ENCODE data around the gene FTSJ3.

FTSJ3 gene

GRCh38 chr17:63786971-63787711 lies 40.3 kb downstream of the FTSJ3 start:
- Mint-ChIP-seq H3K4me3 (no peak overlapping the region), H3K27ac (ENCODE audit: low read depth) (no peak overlapping the region), H3K27me3 (no peaks in the 10 kb centered on the region), H3K9me3 (no peaks in the 10 kb centered on the region), H3K36me3 (ENCODE audit: insufficient read depth) (peaks cover 48% of the 10 kb centered on the region), H3K4me1 (peaks cover 16% of the 10 kb centered on the region)
- no peak for DNase-seq (ENCODE audit: low spot score in 2 of 2)
- no peak for ATAC-seq (replicated peaks; ENCODE audit: extremely low read depth, poor library complexity, severe bottlenecking)

- Mint-ChIP-seq H3K9me3 (no peaks in the 10 kb centered on the region), H3K4me1 (peaks cover 24% of the 10 kb centered on the region), H3K27ac (ENCODE audit: low read depth) (no peak overlapping the region), H3K36me3 (ENCODE audit: insufficient read depth) (peaks cover 45% of the 10 kb centered on the region), H3K27me3 (no peaks in the 10 kb centered on the region), H3K4me3 (no peak overlapping the region)
- no peak for DNase-seq (ENCODE audit: low spot score in 2 of 2)
- ATAC-seq (replicated peaks; ENCODE audit: extremely low read depth, poor library complexity, severe bottlenecking) = no peak
Measured at GRCh38 chr17:63786117-63786516, 41.3 kb downstream of the FTSJ3 start.

GRCh38 chr17:63785556-63785955 lies 41.9 kb downstream of the FTSJ3 start:
- no peak overlapping the region for H3K4me3 Mint-ChIP-seq
- peaks cover 29% of the 10 kb centered on the region for H3K4me1 Mint-ChIP-seq
- ATAC-seq (replicated peaks; ENCODE audit: extremely low read depth, poor library complexity, severe bottlenecking) (no peak), DNase-seq (ENCODE audit: low spot score in 2 of 2) (no peak)
- H3K9me3 Mint-ChIP-seq = no peaks in the 10 kb centered on the region
- peaks cover 44% of the 10 kb centered on the region for H3K36me3 Mint-ChIP-seq (ENCODE audit: insufficient read depth)
- H3K27me3 Mint-ChIP-seq = no peaks in the 10 kb centered on the region
- H3K27ac Mint-ChIP-seq (ENCODE audit: low read depth) = no peak overlapping the region

GRCh38 chr17:63783522-63783921 lies 43.9 kb downstream of the FTSJ3 start:
- H3K9me3 Mint-ChIP-seq = no peaks in the 10 kb centered on the region
- ATAC-seq (replicated peaks; ENCODE audit: extremely low read depth, poor library complexity, severe bottlenecking) (no peak), DNase-seq (ENCODE audit: low spot score in 2 of 2) (no peak)
- no peaks in the 10 kb centered on the region for H3K27me3 Mint-ChIP-seq
- H3K4me1 Mint-ChIP-seq = peaks cover 42% of the 10 kb centered on the region
- no peak overlapping the region for H3K4me3 Mint-ChIP-seq
- no peak overlapping the region for H3K27ac Mint-ChIP-seq (ENCODE audit: low read depth)
- H3K36me3 Mint-ChIP-seq (ENCODE audit: insufficient read depth) = peaks cover 41% of the 10 kb centered on the region

- Mint-ChIP-seq H3K36me3 (ENCODE audit: insufficient read depth) (peaks cover 39% of the 10 kb centered on the region), H3K27ac (ENCODE audit: low read depth) (peak overlapping the region; percentile 33)
Measured at GRCh38 chr17:63780928-63781327, 46.5 kb downstream of the FTSJ3 start.

GRCh38 chr17:63780507-63780906 lies 47.0 kb downstream of the FTSJ3 start:
- ATAC-seq (replicated peaks; ENCODE audit: extremely low read depth, poor library complexity, severe bottlenecking) (no peak), DNase-seq (ENCODE audit: low spot score in 2 of 2) (no peak)
- H3K4me3 Mint-ChIP-seq = no peak overlapping the region
- H3K4me1 Mint-ChIP-seq = peaks cover 63% of the 10 kb centered on the region
- H3K27ac Mint-ChIP-seq (ENCODE audit: low read depth) = peak overlapping the region; percentile 72
- H3K27me3 Mint-ChIP-seq = no peaks in the 10 kb centered on the region
- H3K9me3 Mint-ChIP-seq = no peaks in the 10 kb centered on the region
- H3K36me3 Mint-ChIP-seq (ENCODE audit: insufficient read depth) = peaks cover 38% of the 10 kb centered on the region

More at GRCh38 chr17:63780928-63781327, 46.5 kb downstream of the FTSJ3 start:
- H3K4me3 Mint-ChIP-seq = no peak overlapping the region
- DNase-seq (ENCODE audit: low spot score in 2 of 2) (no peak), ATAC-seq (replicated peaks; ENCODE audit: extremely low read depth, poor library complexity, severe bottlenecking) (no peak)
- no peaks in the 10 kb centered on the region for H3K9me3 Mint-ChIP-seq
- H3K27me3 Mint-ChIP-seq = no peaks in the 10 kb centered on the region
- H3K4me1 Mint-ChIP-seq = peaks cover 59% of the 10 kb centered on the region

GRCh38 chr17:63775420-63775819 lies 52.0 kb downstream of the FTSJ3 start:
- no peak for ATAC-seq (replicated peaks; ENCODE audit: extremely low read depth, poor library complexity, severe bottlenecking)
- DNase-seq (ENCODE audit: low spot score in 2 of 2) = no peak
- Mint-ChIP-seq H3K36me3 (ENCODE audit: insufficient read depth) (peaks cover 44% of the 10 kb centered on the region), H3K4me1 (peaks cover 63% of the 10 kb centered on the region), H3K27me3 (no peaks in the 10 kb centered on the region), H3K27ac (ENCODE audit: low read depth) (peak overlapping the region; percentile 97), H3K4me3 (peak overlapping the region; percentile 99), H3K9me3 (no peaks in the 10 kb centered on the region)

- Mint-ChIP-seq H3K4me1 (peaks cover 63% of the 10 kb centered on the region), H3K4me3 (peak overlapping the region; percentile 99), H3K27me3 (no peaks in the 10 kb centered on the region), H3K9me3 (no peaks in the 10 kb centered on the region), H3K27ac (ENCODE audit: low read depth) (peak overlapping the region; percentile 97), H3K36me3 (ENCODE audit: insufficient read depth) (peaks cover 40% of the 10 kb centered on the region)
- no peak for ATAC-seq (replicated peaks; ENCODE audit: extremely low read depth, poor library complexity, severe bottlenecking)
- no peak for DNase-seq (ENCODE audit: low spot score in 2 of 2)
Measured at GRCh38 chr17:63774969-63775265, 52.5 kb downstream of the FTSJ3 start.

- peak within 1 kb of the TSS; percentile 99 for H3K4me3 Mint-ChIP-seq
Measured at GRCh38 chr17:63774141-63774968, 53.1 kb downstream of the FTSJ3 start, which contains the start of gene DDX42. Gene DDX42, plus strand, starts transcription at chr17:63774170. Its CDS starts 12,880 bp downstream, at chr17:63787050.

GRCh38 chr17:63773272-63774140 lies 54.0 kb downstream of the FTSJ3 start, which contains the start of gene CCDC47:
Gene CCDC47, minus strand, starts transcription at chr17:63773597. Its CDS starts 7,422 bp downstream, at chr17:63766175.
- peak; percentile 95 to 98 for DNase-seq (ENCODE audit: low spot score in 2 of 2)

More at GRCh38 chr17:63774141-63774968, 53.1 kb downstream of the FTSJ3 start, which contains the start of gene DDX42:
- H3K4me1 Mint-ChIP-seq = peaks cover 58% of the 10 kb centered on the region
- H3K36me3 Mint-ChIP-seq (ENCODE audit: insufficient read depth) = peaks cover 36% of the 10 kb centered on the region
- ATAC-seq (replicated peaks; ENCODE audit: extremely low read depth, poor library complexity, severe bottlenecking) (peak; percentile 17), DNase-seq (ENCODE audit: low spot score in 2 of 2) (no peak)
- H3K9me3 Mint-ChIP-seq = no peaks in the 10 kb centered on the region
- H3K27me3 Mint-ChIP-seq = no peaks in the 10 kb centered on the region
- peak within 1 kb of the TSS; percentile 97 for H3K27ac Mint-ChIP-seq (ENCODE audit: low read depth)

GRCh38 chr17:63772801-63773271 lies 54.6 kb downstream of the FTSJ3 start:
- Mint-ChIP-seq H3K27me3 (no peaks in the 10 kb centered on the region), H3K4me1 (peaks cover 56% of the 10 kb centered on the region), H3K9me3 (no peaks in the 10 kb centered on the region), H3K27ac (ENCODE audit: low read depth) (peak overlapping the region; percentile 97), H3K36me3 (ENCODE audit: insufficient read depth) (peaks cover 32% of the 10 kb centered on the region), H3K4me3 (peak overlapping the region; percentile 99)
- no peak for DNase-seq (ENCODE audit: low spot score in 2 of 2)
- ATAC-seq (replicated peaks; ENCODE audit: extremely low read depth, poor library complexity, severe bottlenecking) = no peak

More at GRCh38 chr17:63773272-63774140, 54.0 kb downstream of the FTSJ3 start, which contains the start of gene CCDC47:
- Mint-ChIP-seq H3K4me3 (peak within 1 kb of the TSS; percentile 99), H3K36me3 (ENCODE audit: insufficient read depth) (peaks cover 35% of the 10 kb centered on the region), H3K9me3 (no peaks in the 10 kb centered on the region), H3K4me1 (peaks cover 58% of the 10 kb centered on the region), H3K27me3 (no peaks in the 10 kb centered on the region), H3K27ac (ENCODE audit: low read depth) (peak within 1 kb of the TSS; percentile 97)
- peak; percentile 92 for ATAC-seq (replicated peaks; ENCODE audit: extremely low read depth, poor library complexity, severe bottlenecking)
